ENCODE measurements around the gene WHRN.

Gene WHRN

DNA sequence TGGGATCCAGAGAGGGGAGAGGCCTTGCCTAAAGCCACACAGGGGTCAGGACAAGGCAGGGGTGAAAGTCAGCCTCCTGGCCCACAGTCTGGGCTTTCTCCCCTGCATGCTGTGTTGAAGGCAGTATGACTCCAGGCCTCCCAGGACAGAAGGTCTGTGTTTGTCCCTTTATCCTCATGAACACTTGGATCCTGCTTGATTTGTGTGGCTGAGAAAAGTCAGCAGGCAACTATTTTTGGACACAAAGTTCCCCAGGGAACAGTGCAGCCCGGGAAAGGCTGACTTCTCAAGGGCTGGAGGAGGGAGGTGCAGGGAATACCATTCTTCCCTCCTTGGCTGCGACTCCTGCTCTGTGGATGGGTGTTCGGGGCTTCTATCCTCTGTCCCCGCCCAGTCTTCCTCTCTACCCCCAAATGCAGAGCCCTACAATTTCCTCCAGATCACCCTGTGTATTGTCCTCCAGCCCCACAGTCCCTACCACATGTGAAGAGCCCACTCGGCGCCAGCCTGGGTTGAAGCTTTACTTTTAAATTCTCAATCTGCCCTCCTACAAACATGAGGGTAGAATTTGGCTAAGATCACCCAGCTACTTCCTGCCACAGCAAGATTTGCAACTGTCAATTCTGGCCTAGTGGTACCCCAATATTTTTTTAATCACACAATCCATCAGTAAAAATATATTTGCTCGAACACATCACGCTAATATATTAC, 121.6 kb downstream of the WHRN start:
- no peak for TF ChIP-seq POLR2AphosphoS5 (IDR thresholded peaks at IDR 0.05; ENCODE audit: low read depth, low read length)
- TF ChIP-seq POLR2A (IDR thresholded peaks at IDR 0.05; ENCODE audit: low read depth, low read length): no peak; the same call in none of the 2 replicates
- no peak for TF ChIP-seq TAF1 (IDR thresholded peaks at IDR 0.05; ENCODE audit: borderline replicate concordance, low read depth, low read length)
- FAIRE-seq (peak; percentile 81), DNase-seq (ENCODE audit: insufficient read length) (no peak)

DNA sequence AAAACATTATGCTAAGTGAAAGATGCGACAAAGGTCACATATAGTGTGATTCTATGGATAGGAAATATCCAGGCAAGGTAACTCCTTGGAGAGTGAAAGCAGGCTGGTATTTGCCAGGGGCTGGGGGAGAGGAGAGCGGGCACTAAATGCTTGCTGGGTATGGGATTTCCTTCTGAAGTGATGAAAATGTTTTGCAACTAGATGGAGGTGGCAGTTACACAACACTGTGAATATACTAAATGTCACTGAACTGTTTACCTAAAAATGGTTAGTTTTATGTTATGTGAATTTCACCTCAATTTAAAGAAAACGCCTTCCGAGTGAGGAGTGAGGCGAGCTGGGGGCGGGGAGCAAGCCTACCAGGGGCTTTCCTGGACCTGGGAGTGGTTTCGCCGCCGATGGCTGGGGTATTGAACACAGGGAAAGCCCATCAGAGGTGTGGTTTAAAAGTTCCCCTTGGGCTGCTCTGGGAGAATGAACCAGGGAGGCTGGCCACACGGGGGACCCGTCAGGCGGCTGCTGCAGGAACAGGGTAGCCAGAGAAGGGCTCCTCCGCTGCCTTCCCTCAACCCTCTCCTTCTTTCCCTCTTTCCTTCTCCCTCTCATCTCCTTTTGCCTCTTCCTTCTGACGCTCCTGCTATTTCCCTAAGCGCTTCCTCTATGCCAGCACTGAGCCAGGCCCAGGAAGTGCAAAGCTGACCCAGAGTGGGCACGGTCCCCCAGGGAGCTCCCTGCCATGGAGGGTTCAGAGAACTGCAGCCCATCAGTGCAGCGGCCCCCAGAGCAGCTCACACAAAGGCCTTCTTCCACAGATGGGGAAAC, 122.4 kb downstream of the WHRN start:
- no peak for TF ChIP-seq TAF1 (IDR thresholded peaks at IDR 0.05; ENCODE audit: borderline replicate concordance, low read depth, low read length)
- TF ChIP-seq POLR2A (IDR thresholded peaks at IDR 0.05; ENCODE audit: low read depth, low read length): peak; percentile 79
- TF ChIP-seq POLR2AphosphoS5 (IDR thresholded peaks at IDR 0.05; ENCODE audit: low read depth, low read length): peak; percentile 63; the same call in 1 of the 2 replicates
- FAIRE-seq (peak; percentile 94), DNase-seq (ENCODE audit: insufficient read length) (no peak)

DNA sequence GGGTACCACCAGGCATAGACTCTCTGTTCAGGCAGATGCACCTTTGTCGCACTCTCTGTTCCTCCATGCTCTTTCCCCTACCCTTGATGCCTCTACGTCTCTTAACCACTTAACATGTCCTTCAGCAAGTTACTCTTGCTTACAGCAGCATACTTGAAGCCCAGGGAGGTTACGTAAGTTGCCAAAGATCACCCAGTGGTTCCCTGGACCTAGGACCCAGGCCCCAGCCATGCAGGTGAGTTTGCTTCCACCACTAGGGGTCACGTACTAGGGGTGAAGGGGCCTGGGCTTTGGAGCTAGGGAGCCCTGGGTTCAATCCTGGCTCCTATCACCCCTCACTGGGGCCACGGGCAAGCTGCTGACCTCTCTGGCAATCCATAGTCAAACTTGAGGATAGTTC, 126.4 kb downstream of the WHRN start:
- no peak for DNase-seq (ENCODE audit: insufficient read length)
- FAIRE-seq: no peak
- no peak for TF ChIP-seq TAF1 (IDR thresholded peaks at IDR 0.05; ENCODE audit: borderline replicate concordance, low read depth, low read length)
- TF ChIP-seq POLR2A (IDR thresholded peaks at IDR 0.05; ENCODE audit: low read depth, low read length): no peak
- no peak for TF ChIP-seq POLR2AphosphoS5 (IDR thresholded peaks at IDR 0.05; ENCODE audit: low read depth, low read length)

DNA sequence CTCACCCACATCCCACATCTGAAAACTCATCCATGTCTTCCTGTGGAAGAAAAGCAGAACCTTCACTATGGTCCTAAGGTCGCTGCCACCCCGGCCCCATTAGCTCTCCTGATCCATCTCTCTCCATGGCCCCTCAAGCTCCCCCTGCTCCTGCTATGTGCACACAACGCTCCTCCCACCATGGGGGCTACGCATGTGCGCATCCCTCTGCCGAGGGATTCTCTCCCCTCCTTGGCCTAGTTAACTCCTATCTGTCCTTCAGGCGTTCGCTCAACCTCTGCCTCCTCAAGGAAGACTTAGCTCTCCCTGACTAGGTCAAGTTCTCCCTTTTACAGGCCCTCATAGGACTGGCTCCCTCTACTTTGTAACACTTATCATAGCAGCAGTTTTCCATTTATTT, 127.3 kb downstream of the WHRN start:
- no peak for FAIRE-seq
- DNase-seq (ENCODE audit: insufficient read length): no peak
- no peak for TF ChIP-seq POLR2AphosphoS5 (IDR thresholded peaks at IDR 0.05; ENCODE audit: low read depth, low read length)
- TF ChIP-seq POLR2A (IDR thresholded peaks at IDR 0.05; ENCODE audit: low read depth, low read length): no peak
- no peak for TF ChIP-seq TAF1 (IDR thresholded peaks at IDR 0.05; ENCODE audit: borderline replicate concordance, low read depth, low read length)

DNA sequence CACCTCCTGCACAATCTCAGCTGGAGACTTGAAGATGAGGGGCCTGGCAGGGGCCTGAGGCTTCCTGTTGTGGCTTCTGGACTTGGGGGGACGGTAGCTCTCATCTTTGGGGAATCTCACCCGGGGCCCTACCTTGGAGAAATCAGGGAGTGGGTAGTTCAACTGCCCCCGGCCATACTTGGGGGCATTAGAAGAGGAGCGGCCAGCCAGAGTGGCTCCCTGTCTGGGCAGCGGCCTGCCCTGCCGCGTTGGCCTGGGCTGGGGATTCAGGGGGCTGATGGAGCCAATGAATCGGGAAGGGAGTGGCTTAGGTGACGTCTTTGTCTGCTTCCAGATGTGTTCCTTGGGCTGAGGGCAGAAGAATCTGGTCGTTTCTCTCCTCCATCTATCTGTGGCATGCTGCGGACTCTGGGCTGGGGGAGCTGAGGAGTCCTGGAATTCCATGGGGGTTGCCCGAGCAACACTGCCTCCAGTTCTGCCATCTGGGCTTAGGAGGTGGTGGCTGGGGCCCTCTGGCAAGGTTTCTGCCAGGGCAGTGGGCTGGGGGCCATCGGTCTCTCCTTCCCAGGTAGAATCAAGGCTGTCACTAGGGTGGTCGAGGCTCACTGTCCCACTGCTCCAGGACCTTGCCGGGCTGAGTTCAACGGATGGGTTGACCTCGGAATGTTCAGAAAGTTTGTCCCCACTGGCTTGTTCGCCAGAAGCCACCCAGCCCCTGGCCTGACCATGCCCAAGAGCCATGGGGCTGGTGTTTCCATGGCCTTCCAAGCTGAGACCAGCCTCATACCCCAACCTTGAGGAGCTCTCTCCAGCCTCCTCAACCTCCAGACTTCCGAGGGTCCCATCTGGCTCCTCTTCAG, 128.5 kb downstream of the WHRN start:
- FAIRE-seq (no peak), DNase-seq (ENCODE audit: insufficient read length) (no peak)
- TF ChIP-seq POLR2AphosphoS5 (IDR thresholded peaks at IDR 0.05; ENCODE audit: low read depth, low read length): no peak
- TF ChIP-seq POLR2A (IDR thresholded peaks at IDR 0.05; ENCODE audit: low read depth, low read length): peak; percentile 2; the same call in 1 of the 2 replicates

DNA sequence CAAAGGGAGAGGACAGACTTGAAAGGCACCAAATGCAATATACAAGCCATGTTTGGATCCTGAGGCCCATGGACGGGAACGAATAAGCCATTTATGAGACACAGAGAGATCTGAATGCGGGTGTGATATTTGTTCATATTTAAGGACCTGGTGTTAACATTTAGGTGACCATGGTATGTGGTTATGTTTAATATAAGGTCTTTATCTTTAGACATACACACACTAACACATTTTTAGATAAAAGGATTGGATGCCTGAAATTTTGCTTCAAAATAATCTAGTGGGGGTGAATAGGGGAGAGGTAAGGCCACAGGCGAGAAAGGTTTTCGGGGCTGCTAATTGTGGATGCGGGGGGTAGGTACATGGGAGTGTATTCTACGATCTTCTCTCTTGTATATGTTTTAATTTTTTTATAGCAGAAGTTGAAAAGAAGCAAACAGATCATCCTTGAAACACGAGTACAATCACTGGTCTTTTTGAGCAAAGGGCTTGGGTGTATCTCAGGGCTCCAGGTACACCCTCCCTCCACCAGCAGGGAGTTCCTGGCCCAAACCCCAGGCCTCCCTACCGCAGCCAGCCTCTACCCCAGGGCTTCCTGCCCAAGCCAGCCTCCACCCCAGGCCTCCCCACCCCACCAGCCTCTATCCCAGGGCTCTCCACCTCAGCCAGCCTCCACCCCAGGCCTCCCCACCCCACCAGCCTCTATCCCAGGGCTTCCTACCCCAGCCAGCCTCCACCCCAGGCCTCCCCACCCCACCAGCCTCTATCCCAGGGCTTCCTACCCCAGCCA, 129.7 kb downstream of the WHRN start:
- FAIRE-seq (no peak), DNase-seq (ENCODE audit: insufficient read length) (no peak)
- no peak for TF ChIP-seq POLR2A (IDR thresholded peaks at IDR 0.05; ENCODE audit: low read depth, low read length)
- no peak for TF ChIP-seq TAF1 (IDR thresholded peaks at IDR 0.05; ENCODE audit: borderline replicate concordance, low read depth, low read length)
- no peak for TF ChIP-seq POLR2AphosphoS5 (IDR thresholded peaks at IDR 0.05; ENCODE audit: low read depth, low read length)

DNA sequence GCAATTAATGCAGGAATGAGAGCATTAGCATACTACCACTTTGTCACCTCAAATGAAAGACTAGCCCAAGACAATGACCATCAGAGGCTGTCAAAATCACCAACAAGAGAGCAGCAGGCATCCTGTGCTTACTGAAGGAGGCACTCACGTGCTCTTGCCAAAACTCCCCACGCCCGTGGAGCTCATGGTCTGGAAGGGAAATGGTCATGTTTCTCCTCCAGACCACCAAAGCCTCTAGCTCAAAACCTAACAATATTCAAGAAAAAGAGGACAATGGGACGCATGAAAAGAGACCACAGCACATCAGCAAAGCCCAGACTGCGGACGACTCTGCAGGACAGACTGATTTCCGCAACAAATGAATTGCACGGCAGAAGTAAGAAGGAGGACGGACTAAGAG, 130.3 kb downstream of the WHRN start:
- TF ChIP-seq POLR2A (IDR thresholded peaks at IDR 0.05; ENCODE audit: low read depth, low read length) (no peak), POLR2AphosphoS5 (IDR thresholded peaks at IDR 0.05; ENCODE audit: low read depth, low read length) (no peak), TAF1 (IDR thresholded peaks at IDR 0.05; ENCODE audit: borderline replicate concordance, low read depth, low read length) (no peak)
- DNase-seq (ENCODE audit: insufficient read length) (no peak), FAIRE-seq (peak; percentile 80)

DNA sequence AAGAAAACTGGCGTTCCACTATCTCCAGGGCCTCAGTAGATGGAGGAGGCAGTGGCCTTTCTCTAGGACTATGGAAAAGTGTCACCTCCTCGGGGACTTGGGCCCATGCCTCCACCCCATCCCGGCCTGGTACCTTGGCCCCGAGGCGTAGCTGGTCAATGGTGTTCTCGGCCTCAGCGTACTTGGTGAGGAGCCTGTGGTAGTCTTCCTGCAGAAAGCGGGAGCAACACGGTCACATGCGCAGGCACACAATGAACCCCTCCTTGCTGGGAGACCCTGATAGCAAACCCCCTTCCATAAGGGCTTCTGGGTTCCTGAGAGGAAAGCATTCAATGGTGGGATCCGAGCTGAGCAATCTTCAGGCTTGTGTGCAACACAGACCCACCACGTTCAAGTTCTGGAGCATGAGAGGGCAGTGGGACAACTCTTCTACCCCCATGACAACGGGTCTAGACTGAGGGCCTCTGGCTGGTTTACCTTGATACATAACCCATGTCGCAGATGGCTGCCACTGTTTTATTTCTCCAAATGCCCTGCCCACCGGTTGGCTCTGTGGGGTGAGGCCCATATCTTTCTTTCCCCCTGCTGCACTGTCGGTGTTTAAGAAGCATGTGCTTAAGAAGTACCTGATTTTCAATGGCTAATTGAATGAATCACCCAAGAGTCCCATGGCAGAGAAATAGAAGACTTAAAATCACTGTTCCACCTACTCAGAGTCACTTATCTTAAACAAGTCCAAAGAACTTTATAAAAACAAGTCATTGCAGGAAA, 131.1 kb downstream of the WHRN start:
- TF ChIP-seq POLR2A (IDR thresholded peaks at IDR 0.05; ENCODE audit: low read depth, low read length): no peak
- TF ChIP-seq TAF1 (IDR thresholded peaks at IDR 0.05; ENCODE audit: borderline replicate concordance, low read depth, low read length): no peak
- no peak for TF ChIP-seq POLR2AphosphoS5 (IDR thresholded peaks at IDR 0.05; ENCODE audit: low read depth, low read length)
- DNase-seq (ENCODE audit: insufficient read length) (no peak), FAIRE-seq (peak; percentile 44)

DNA sequence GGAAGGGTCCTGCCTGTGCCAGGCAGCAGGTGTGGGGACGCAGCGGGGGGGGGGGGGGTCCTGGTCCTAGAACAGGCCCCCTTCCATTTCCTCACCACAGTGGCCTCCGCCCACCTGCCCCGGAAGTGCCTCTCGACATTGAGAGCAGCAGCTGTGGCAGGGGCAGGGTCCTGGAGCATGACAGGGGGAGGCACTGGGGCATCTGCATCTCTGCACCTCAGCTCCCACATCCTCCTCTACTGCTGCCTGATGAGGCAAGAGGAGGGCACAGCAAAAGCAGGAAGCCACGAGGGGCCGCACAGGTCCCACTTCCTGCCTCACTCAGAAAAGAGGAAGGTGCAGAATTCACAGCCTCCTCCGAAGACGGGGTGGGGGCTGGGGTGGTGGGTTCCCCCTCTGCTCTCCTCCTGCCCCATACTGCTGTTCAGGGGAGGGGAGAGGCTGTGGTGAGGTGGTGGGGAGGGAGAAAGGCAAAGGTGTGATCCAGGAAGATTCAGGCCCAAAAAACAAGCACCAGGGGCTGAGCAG, 132.3 kb downstream of the WHRN start:
- TF ChIP-seq POLR2AphosphoS5 (IDR thresholded peaks at IDR 0.05; ENCODE audit: low read depth, low read length) (peak; percentile 70), TAF1 (IDR thresholded peaks at IDR 0.05; ENCODE audit: borderline replicate concordance, low read depth, low read length) (no peak; the same call in 1 of the 2 replicates), POLR2A (IDR thresholded peaks at IDR 0.05; ENCODE audit: low read depth, low read length) (peak; percentile 74; the same call in 1 of the 2 replicates)
- FAIRE-seq (peak; percentile 96), DNase-seq (ENCODE audit: insufficient read length) (peak; percentile 78)

Measured in GM12892 (cell line).